Cardiac muscle cell (in vitro differentiated cells and primary cell): ENCODE data around the gene SERF2. TPM values are rescaled to one million over a fixed set of nuclear protein-coding genes. Genes with fewer than 3 reads are reported as not detected.
A peak's percentile ranks its signal among the peaks of the same experiment; 100 is the strongest.

Experiments used
- DNase-seq, 2 donors: peaks; one replicate each; pipeline versions ENCODE4 v3.0.0 to v3.0.0-alpha.2; 2010 to 2017; ENCODE audit warnings: low read depth in 1 of 2, low spot score in 1 of 2
- H3K27ac ChIP-seq: fragments of 200-600 bp; sonication (generic); 2 replicates; pipeline ENCODE4 v1.5.1; 2016
- H3K27me3 ChIP-seq: fragments of 200-600 bp; sonication (generic); 2 replicates; pipeline ENCODE4 v1.6.0; 2016; ENCODE audit warnings: control low read depth
- H3K36me3 ChIP-seq: fragments of 200-600 bp; sonication (generic); 2 replicates; pipeline ENCODE4 v1.5.1; 2016; ENCODE audit warnings: control low read depth
- H3K4me1 ChIP-seq: fragments of 200-600 bp; sonication (generic); 2 replicates; pipeline ENCODE4 v1.8.1; 2017; ENCODE audit warnings: low read depth, mild to moderate bottlenecking, mixed run types
- H3K4me3 ChIP-seq: fragments of 200-600 bp; sonication (generic); 2 replicates; pipeline ENCODE4 v1.5.1; 2016; ENCODE audit warnings: mild to moderate bottlenecking
- H3K9me3 ChIP-seq: fragments of 200-600 bp; sonication (generic); 2 replicates; pipeline ENCODE4 v1.5.1; 2017; ENCODE audit warnings: low read depth, mild to moderate bottlenecking, control low read depth
- CTCF ChIP-seq: IDR thresholded peaks from 2 replicates; pipeline ENCODE4 v1.5.1; 2012; ENCODE audit warnings: low read depth, mild to moderate bottlenecking, low read length
- polyA plus RNA-seq: library from polyadenylated mRNA; unstranded; fragments of >200 nt; fragmentation: Nextera tagmentation; extraction: Ambion mirVana; gene quantifications from 2 replicates; pipeline ENCODE4 v1.2.1, GENCODE V29; 2016
- total RNA-seq: library from RNA; depleted of rRNA; stranded (reverse); fragments of >200 nt; gene quantifications from 2 replicates; pipeline ENCODE4 v1.2.3, GENCODE V29; 2016

The SERF2 gene
- total and polyA plus RNA-seq, 2 experiments from 2014 or later = 1,079 to 1,545 TPM

GRCh38 chr15:43772624-43773023 lies 19.5 kb upstream of the SERF2 start:
- DNase-seq = no peak
- H3K27me3 ChIP-seq = no peaks in the 10 kb centered on the region
- no peaks in the 10 kb centered on the region for H3K9me3 ChIP-seq
- H3K4me3 ChIP-seq = no peak overlapping the region
- no peak overlapping the region for H3K27ac ChIP-seq
- peaks cover 54% of the 10 kb centered on the region for H3K36me3 ChIP-seq
- peaks cover 6% of the 10 kb centered on the region for H3K4me1 ChIP-seq
- no peak for TF ChIP-seq CTCF

- Histone ChIP-seq H3K4me1 (peaks cover 6% of the 10 kb centered on the region), H3K4me3 (no peak overlapping the region), H3K36me3 (peaks cover 42% of the 10 kb centered on the region), H3K27me3 (no peaks in the 10 kb centered on the region), H3K27ac (no peak overlapping the region), H3K9me3 (no peaks in the 10 kb centered on the region)
- TF ChIP-seq CTCF = no peak
- DNase-seq = no peak
Measured at GRCh38 chr15:43774062-43774461, 18.1 kb upstream of the SERF2 start.

GRCh38 chr15:43775411-43775965 lies 16.6 kb upstream of the SERF2 start:
- Histone ChIP-seq H3K36me3 (peaks cover 29% of the 10 kb centered on the region), H3K4me1 (no peaks in the 10 kb centered on the region), H3K9me3 (no peaks in the 10 kb centered on the region), H3K4me3 (no peak overlapping the region), H3K27me3 (no peaks in the 10 kb centered on the region), H3K27ac (no peak overlapping the region)
- DNase-seq = peak in 1 of 2 donors; percentile 51
- peak; percentile 16 for TF ChIP-seq CTCF

GRCh38 chr15:43776101-43776717 lies 15.9 kb upstream of the SERF2 start:
- H3K36me3 ChIP-seq = peaks cover 22% of the 10 kb centered on the region
- no peaks in the 10 kb centered on the region for H3K9me3 ChIP-seq
- no peaks in the 10 kb centered on the region for H3K27me3 ChIP-seq
- H3K27ac ChIP-seq = no peak overlapping the region
- H3K4me3 ChIP-seq = peak overlapping the region; percentile 38
- H3K4me1 ChIP-seq = no peaks in the 10 kb centered on the region
- DNase-seq = peak in 1 of 2 donors; percentile 19
- TF ChIP-seq CTCF = no peak

GRCh38 chr15:43776718-43777266 lies 15.3 kb upstream of the SERF2 start, which contains the start of gene ELL3:
TSS of gene ELL3 (minus strand) at chr15:43776966. CDS start at chr15:43776901, 65 bp downstream.
- Histone ChIP-seq H3K27ac (no peak within 1 kb of the TSS), H3K27me3 (no peaks in the 10 kb centered on the region), H3K4me1 (no peaks in the 10 kb centered on the region), H3K36me3 (peaks cover 16% of the 10 kb centered on the region), H3K4me3 (peak within 1 kb of the TSS; percentile 38), H3K9me3 (no peaks in the 10 kb centered on the region)
- TF ChIP-seq CTCF = no peak
- DNase-seq = peak; percentile 67 to 68
